KBM-7 (cell line): ENCODE data around the gene NTF3.

Experiments used
- DNase-seq: peaks from one replicate; pipeline ENCODE4 v3.0.0-alpha.2; 2015
- in situ Hi-C: fragments of 300-500 bp; cut with MboI; formaldehyde crosslinking; loops from 2 replicates; pipeline ENCODE4 v1.14.3; 2020; ENCODE audit warnings: low sequenced_read_pairs, low pct_unique_long_range_greater_than_20kb, mixed read lengths

NTF3 gene

DNA sequence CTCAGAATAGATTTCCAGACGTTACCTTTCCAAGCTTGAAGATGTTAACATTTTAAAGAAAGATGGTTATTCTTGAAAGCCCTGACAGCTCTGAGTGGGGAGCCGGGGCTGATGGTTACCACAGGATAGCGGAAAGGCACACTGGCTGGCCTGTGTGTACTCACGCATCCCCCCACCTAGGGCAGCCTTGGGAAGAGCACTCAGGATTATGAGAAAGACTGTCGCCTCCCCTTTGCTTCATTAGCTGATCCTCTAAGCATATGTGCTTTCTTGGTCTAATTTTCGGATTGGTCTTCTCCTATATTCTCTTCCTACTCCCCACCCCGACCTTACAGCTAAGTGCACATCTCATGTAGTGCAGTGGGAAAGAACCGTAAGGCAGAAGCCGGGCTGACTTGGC, 20.7 kb downstream of the NTF3 start:
- in situ Hi-C loops: no loop called here
- no peak for DNase-seq

DNA sequence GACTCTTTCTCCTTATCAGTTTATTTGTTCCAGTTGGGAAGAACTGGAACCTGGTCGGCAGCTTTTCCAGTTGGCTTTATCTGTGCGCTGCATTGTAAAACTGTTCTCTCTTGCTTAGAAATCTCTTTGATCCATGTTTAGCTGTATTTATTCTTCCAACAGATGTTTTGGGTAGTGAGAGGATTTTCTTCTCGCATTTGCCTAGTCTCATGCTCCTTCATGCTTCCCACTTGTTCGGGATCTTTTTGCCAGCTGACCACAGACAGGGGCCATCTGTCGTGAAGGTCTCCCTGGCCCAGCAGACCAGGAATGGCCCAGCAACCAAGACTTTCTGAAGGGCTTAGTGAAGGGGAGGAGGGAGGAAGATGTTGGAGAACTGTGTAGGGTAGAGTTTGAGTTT, 21.6 kb downstream of the NTF3 start:
- no peak for DNase-seq
- in situ Hi-C loops: no loop called here

DNA sequence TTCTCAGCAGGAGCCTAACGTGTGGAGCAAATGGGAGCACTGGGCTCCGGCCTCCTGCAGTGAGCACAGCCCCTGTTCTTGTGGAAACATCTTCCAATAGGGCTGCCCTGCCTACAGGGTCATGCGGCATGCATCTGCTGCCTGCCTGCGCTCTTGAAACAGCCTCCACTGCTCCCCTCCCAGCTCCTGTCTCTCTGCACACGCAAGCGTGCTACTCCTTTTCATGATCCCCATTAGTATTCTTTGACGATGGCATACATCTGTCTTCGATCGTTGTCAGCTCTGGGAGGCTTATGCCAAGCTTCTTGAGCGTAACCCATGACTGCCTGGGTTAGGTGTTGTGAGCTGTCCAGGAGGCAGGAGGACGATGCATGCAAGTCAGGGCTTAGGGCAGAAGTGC, 23.1 kb downstream of the NTF3 start:
- no peak for DNase-seq
- in situ Hi-C loops: no loop called here

DNA sequence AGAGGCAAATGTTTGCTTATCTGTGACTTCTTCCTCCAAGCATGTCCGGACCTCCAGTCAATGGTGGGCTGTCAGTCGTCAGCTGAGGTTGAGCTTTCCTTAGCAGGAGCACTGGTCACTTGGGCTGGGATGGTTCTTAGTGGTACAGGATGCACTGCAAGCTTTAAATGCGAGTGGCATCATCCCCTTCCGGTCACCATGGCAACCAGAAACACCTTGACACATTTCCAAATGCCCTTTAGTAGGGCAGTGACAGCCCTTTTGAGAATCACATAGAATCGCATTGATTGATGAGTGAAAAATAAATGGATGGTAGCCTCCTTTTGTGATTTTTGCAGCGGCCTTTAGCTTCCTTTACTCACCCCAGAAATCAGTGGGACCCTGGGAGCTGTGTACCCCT, 24.1 kb downstream of the NTF3 start:
- in situ Hi-C loops: no loop called here
- no peak for DNase-seq

DNA sequence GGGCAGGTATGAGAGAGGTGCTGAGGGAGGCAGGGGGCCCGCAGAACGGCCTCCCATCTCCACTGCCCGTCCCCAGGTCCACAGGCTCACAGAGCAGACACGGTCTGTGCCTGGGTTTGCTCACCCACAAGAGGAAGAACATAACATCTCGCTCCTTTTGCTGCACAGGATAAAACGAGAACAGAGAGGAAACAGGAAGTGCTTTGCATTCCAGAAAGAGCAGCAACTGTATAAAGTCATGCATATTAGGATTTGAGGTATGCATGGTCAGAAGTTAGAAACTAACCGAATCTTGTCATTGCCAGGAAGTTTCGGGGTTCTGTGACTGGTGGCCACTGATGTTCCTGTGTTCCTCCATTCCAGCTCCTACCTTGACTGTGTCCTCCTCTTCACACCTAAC, 25.0 kb downstream of the NTF3 start:
- DNase-seq: peak; percentile 3
- in situ Hi-C loops: no loop called here

DNA sequence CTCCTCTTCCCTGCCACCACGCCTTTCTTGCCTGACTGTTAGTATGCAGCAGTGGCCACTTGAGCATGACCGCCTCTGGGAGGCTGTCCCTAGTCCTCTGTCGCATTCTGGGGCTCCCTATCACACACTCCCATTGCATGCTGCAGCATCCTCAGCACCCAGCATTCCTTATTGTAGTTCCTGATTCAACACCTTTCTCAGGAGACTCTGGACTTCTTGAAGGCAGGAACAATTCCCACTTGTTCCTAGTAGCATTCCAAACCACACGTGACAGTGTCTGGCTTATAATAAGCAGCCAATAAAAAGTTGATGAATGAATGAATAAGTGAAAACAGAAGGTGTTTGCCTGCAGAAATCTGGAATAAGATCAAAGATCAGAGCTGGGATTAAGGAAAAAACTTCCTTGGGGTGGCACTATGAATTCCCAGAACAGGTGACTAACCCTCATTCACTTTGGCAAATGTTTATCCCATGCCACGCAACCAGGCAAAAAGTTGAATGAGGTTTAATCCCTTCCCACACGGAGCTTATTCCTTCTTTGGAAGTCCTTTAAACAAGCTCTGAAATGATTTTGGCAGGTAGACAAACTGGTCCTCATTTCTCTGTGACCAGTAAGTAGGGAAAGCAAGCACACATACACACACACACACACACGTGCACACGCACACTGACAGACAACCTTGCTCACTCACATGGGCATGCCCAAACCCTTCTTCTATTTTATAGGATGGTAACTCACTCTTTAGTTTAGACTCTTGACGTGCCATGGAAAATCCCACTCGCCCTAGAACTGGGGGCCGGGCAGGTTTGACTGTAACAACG, 26.5 kb downstream of the NTF3 start:
- no peak for DNase-seq

DNA sequence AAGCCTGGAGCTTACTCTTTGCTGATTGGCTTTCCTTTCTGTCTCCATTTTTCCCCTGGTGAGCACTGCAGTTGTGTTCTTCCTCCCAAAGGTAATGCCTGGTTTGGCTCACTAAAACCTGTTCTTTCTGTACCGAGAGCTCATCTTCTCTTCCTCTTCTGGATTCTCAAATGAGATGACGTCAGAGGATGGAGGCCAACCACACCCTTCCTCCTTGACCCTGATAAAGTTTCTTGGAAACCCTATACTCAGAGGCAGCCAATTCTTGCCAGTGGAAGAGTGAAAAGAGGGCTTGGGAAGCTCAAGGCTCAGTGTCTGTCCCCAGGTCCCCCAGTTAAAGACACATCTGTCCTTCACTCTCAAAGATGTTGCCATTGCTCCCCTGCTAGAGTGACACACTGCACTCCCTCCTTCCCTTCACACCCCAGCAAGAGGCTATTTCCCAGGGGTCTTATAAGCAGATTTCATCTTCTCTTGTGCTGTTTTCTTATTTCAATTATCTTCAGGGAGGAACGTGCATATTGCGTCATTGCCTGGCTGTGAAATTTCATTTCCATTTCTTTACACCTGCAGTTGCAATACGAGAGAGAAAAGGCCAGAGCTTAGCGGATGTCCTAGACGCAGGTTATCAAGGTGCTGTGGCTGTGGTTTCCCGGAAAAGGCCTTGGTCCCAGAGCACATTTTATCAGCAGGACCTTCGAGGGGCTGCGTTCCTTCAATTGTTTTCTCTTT, 27.3 kb downstream of the NTF3 start:
- in situ Hi-C loops: no loop called here
- DNase-seq: no peak

More for the DNA sequence above, 26.5 kb downstream of the NTF3 start:
- in situ Hi-C loops: no loop called here

DNA sequence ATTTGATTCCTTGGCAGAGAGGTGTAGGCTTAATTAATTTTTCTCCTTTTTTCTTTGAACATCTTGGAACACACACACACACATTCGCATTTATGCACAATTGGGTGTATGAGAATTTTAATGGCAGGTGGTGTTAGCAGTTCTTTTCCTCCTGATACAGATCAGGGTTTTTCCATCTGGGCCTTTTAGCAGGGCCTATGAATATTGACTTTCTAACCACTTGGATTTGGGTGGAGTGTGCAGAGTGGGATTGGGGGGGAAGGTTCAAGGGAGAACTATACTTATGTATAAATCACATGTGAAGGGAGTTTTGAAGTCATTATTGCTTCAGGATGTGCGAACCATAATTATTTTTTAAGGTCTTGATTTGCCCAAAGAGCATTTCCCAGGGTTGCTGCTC, 28.9 kb downstream of the NTF3 start:
- in situ Hi-C loops: no loop called here

DNA sequence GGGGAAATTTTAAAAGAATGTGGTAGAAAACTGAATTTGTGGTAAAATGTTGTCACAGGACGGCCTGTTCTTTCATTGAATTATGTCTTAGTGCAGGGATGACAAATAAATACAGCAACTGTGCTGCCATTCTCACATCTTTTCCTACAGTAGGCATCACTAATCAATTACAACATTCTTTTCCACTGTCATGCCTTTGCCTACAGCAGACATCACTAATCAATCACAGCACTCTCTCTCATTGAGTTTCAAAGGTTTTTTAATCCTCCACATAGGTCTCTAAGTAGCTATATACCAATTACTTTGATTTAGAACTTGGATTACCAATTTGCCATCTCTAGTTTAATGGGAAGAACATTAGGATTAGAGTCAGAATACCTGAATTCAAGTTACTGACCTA, 30.1 kb downstream of the NTF3 start:
- DNase-seq: no peak
- in situ Hi-C loops: no loop called here

More for the DNA sequence above, 28.9 kb downstream of the NTF3 start:
- no peak for DNase-seq

DNA sequence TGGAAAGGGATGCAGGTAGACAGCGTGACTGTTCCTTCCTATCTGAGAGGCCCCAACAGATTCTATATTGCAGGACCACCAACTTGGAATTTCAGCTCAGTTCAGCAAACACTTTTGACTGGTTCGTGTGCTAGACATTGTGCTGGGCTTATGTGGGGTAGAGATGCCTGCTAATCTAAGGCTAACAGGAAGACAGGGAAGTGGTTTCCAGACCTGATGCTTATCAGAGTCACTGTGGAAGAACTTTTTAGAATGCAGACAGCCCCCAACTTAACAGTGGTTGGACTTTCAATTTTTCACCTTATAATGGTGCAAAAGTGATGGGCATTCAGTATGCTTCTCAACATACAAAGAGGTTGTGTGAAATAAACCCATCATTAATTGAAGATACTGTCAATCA, 32.2 kb downstream of the NTF3 start:
- no peak for DNase-seq
- in situ Hi-C loops: no loop called here

DNA sequence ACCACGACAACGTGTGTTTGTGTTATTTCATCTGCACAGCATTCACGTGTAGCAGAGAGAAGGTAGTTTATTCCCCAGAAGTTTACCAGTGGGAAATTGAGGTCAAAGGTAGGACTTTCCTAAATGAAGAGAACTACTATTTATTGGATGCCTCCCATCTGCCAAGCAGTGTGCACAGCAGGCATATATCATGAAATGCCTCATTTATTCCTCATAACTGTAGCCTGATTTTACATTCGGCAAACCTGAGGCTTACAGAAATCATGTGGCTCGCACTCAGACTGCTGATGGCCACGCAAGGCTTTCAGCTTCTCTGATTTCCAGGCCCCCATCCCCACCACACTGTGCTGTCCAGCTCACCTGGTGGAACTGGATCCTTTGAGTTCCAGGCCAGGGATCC, 33.5 kb downstream of the NTF3 start:
- in situ Hi-C loops: no loop called here
- no peak for DNase-seq

DNA sequence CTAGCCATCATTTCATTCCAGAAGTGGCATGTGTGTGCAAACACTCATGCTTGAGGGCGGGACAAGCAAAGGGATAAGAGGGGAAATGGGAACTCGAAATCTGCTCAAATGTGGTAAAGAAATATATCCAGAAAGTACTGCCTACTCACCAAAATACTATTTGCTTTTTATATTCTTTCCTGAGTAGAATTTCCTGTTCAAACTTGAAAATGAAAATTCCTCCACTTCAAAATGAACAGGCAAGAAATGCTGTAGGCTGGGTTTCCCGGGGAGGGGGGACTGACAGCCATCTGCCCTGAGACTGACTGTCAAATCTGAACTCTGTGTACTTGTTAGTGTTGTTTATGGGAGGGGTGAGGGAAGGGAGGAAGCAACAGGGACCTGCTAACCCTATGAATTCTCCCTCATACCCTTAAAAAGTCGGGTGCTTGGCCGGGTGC, 34.6 kb downstream of the NTF3 start:
- in situ Hi-C loops: no loop called here
- DNase-seq: no peak

DNA sequence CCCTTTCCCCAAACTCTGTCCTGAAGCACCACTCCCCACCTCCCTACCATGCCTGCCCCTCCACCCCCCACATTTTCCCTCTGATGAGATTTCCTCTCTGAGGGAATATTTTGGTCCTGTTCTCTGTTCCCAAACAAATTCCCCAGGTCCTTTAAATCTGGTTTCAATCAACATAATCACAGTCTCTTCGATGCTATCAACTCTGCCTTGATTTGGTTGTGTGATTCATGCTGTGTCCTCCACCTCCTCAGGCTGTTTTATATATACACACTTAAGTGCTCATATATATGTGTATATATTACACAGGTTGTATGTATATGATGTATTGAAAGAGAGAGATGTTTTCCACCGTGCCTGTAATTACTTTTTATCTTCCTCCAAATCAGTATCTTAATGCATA, 36.0 kb downstream of the NTF3 start:
- in situ Hi-C loops: no loop called here

DNA sequence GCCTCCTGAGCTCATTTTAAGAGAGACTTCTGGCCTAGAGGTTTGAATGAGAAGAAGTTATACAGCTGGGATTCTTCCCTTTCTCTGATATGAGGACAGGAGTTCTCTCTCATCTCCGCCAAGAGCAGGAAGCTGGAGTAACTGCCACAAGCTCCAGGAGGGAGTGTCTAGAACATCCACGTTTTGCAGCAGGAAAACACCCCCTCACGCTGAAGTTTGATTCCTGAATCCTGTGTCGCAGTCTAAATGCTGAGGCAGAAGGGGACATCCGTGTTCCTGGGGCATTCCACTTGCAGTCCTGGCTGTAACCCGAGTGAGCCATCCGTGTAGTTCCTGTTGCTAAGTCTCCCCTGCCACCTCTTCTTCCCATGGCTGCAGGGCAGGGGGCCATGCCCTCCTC, 38.3 kb downstream of the NTF3 start:
- in situ Hi-C loops: no loop called here
- DNase-seq: no peak

More for the DNA sequence above, 36.0 kb downstream of the NTF3 start:
- no peak for DNase-seq

DNA sequence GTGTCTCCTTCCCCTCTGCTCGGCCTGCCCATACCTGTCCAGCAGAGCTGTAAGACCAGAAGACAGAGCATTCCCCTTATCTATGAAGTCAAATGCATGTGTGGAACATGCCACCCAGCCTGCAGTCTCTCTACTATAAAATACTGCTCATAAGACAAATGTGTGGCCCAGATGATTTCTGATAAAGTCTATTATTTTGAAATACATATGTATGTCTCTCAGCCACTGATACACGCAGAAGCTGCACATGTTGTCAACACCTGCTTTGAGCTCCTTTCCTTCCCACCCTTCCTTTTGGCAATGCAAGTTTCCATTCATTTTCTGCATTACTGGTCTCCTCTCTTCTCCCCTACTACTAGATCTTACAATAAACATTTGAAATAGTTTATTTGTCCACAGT, 38.8 kb downstream of the NTF3 start:
- in situ Hi-C loops: no loop called here
- no peak for DNase-seq

DNA sequence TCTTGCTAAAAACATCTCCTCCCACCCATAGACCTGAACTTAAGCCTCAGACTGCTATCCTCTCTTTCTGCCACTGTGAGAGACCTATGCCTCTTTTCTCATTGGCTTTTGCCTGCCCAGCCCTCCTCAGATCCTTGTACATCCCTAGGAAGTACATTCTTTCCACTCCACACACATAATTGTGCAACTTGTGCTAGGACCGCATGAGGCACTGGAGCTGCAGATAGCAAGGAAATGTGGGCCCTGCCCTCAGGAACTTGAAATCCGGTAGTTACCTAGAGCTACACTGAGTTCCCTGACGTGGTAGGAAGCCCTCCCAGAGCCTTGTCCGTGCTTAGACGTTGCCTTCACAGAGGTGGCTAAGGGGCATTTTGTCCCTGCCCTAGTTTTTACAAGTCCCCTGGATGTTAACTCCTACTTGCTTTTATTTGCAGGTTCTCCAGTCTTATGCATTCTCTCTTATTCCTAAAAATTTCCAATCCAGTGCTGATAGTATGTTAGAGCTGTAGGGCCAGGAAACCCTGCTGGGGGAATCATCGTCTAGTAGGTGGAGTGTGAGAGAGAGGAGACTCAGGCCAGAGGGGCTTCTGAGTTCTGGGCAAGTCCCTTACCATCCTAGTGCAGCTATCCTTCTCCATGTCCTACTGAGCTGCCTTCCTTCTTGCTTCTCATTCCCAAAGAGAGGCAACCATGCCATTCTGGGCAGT, 41.3 kb downstream of the NTF3 start:
- in situ Hi-C loops: no loop called here
- no peak for DNase-seq

DNA sequence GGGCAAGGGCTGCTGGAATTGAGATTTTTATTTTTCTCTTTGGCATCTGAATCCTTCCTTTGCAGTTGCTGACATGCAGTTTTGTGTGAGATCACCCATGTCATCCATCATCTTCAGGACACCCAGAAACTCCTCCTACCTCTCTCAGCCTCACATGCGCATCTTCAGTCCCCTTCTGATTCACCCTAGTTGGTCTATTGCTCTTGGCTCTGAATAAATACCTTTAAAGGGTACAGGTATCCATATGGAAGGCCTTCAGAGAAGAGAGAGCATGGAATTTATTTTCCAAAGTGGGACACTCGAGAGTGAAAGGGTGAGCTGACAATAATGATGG, 41.8 kb downstream of the NTF3 start:
- in situ Hi-C loops: no loop called here
- DNase-seq: no peak

DNA sequence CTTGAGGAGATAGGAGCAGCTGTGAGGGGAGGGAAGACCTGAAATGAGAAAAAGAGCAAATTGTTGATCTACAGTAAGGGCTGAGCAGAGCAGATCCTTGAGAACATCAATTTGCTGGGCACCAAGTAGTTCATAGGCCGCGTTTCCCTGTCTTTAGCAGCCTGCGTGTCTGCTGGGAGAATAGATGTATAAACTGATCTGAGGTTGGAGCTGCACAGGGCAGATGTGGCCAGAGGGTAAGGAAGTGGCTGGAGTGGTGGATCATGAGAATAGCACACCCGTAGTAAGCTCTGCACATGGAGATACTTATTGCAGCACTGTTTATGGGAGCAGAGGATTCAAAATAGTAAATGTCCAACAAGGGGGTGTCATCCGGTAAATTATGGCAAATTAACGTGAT, 44.4 kb downstream of the NTF3 start:
- in situ Hi-C loops: no loop called here
- no peak for DNase-seq

DNA sequence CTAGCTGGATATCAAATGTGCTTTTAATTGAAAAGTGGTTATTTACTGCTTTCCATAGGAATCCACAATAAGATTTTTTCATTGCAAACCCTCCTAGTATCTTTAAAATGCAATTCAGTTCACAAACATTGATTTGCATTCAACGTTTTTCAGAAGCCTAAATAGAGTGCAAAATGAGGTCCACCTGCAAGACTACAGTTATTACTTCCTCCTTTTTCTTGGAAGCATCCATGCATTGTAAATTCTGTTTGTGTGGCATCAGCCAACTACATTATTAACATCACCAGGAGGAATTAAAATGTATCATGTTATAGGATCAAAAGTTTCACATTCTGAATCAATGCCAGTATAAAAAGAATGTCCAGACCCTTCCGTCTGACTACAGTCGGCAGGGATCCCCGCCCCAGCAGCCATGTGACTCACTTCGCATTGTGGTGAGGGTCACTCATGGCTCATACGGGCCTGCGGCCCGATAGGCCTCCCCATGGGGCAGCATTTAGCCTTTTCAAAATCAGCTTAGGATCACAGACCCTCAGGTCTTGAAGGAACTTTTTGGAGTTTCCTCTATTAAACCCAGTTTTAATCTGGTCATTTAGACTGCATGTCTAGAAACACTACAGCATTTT, 46.3 kb downstream of the NTF3 start:
- in situ Hi-C loops: no loop called here
- DNase-seq: no peak

DNA sequence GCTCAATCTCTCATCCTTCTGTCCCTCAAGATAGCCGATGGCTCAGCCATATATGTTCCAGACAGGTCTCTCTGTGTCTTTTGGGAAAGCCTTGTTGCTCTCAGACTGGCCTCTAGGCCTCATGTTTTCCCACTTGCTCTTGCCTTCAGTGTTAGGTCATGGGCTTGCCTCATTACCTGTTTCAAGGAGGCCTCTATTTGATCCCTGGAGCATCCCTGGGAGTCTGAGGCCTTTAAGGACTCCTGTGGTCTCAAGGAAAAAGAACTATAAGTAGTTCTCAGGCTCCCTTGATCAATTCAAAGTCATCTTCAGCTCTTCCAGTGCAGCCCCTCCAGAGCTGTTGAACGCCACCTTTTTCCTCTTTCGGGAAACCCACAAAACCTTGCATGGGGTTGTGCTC, 47.9 kb downstream of the NTF3 start:
- no peak for DNase-seq
- in situ Hi-C loops: no loop called here
